Neural progenitor cell (in vitro differentiated cells): Measurements from ENCODE around the gene GDPD5.

ENCODE experiments used
- CTCF ChIP-seq: fragments of 200-600 bp; sonication (generic); IDR thresholded peaks from 2 replicates; pipeline ENCODE4 v1.5.1; 2017; ENCODE audit warnings: antibody characterized with exemption, mild to moderate bottlenecking
- EZH2 ChIP-seq: fragments of 200-600 bp; sonication (generic); IDR thresholded peaks from 2 replicates; pipeline ENCODE4 v1.6.1; 2017; ENCODE audit warnings: antibody characterized with exemption, mild to moderate bottlenecking, moderate library complexity

DNA sequence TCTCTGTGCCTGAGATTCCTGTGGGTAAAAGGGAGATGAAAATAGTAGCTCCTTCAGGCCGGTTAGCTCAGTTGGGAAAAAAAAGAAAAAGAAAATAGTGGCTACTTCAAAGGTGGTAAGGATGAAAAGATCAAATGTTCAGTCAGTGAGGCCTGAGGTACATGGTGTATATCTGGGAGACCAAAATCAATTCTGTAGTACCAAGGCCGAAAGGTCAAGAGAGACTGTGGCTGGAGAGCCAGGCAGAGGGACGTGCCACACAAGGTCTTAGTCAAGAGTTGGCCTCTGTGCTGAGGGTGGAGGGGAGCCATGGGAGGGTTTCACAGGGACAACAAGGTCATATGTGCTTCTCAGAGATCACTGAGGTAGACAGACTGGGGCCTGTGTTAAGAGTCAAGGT lies 4.8 kb upstream of the GDPD5 start:
- TF ChIP-seq CTCF (no peak), EZH2 (no peak)
